SK-N-SH (cell line): ENCODE data around the gene OLFM2. TPM values are rescaled to one million over a fixed set of nuclear protein-coding genes. Genes with fewer than 3 reads are reported as not detected.

ENCODE experiments used
- CTCF ChIA-PET: fragments of 300-600, 350-600 bp; formaldehyde crosslinking; extraction: SDS; loops from one replicate; lab custom pipeline; 2021; lab: Yijun Ruan, JAX
- POLR2A ChIA-PET: fragments of 350-600 bp; sonication (Branson Sonifier 250); formaldehyde crosslinking; extraction: SDS; loops from one replicate; lab custom pipeline; 2020; ENCODE audit warnings: antibody characterized with exemption, inconsistent platforms; lab: Yijun Ruan, JAX
- DNase-seq: peaks from one replicate; pipeline ENCODE4 v3.0.0; 2012
- H2AFZ ChIP-seq: fragments of 200-600 bp; sonication (generic); 2 replicates; pipeline ENCODE4 v1.8.1; 2016; ENCODE audit warnings: antibody characterized with exemption, mild to moderate bottlenecking, low read depth
- H3F3A ChIP-seq: fragments of 200-600 bp; sonication (generic); replicated peaks from 2 replicates; pipeline ENCODE3; 2016; ENCODE audit warnings: antibody characterized with exemption, mild to moderate bottlenecking; ENCODE audit not compliant: insufficient read depth
- H3K27ac ChIP-seq, 2 experiments: fragments of 200-500 bp in 1 of 2; fragments of 200-600 bp in 1 of 2; sonication (Bioruptor generic) in 1 of 2; sonication (generic), shearing (Covaris generic) in 1 of 2; 2 replicates each; pipeline versions ENCODE4 v1.5.1 to v1.6.1; 2014 to 2016; ENCODE audit warnings: low read depth in 2 of 2, inconsistent platforms in 1 of 2, low read length in 1 of 2, mild to moderate bottlenecking in 1 of 2, mixed read lengths in 1 of 2
- H3K27me3 ChIP-seq: fragments of 200-600 bp; sonication (generic), shearing (Covaris generic); 2 replicates; pipeline ENCODE4 v1.6.1; 2016; ENCODE audit warnings: mixed run types; ENCODE audit not compliant: insufficient read depth
- H3K36me3 ChIP-seq, 2 experiments: fragments of 200-500 bp in 1 of 2; fragments of 200-600 bp in 1 of 2; sonication (Bioruptor generic) in 1 of 2; sonication (generic) in 1 of 2; replicated peaks in 1 of 2; 2 replicates each; pipeline versions ENCODE3 to v1.5.1; 2014 to 2016; ENCODE audit warnings: low read length in 1 of 2, mild to moderate bottlenecking in 1 of 2; ENCODE audit not compliant: insufficient read depth in 2 of 2, control insufficient read depth in 1 of 2
- H3K4me1 ChIP-seq, 2 experiments: fragments of 200-500 bp in 1 of 2; fragments of 200-600 bp in 1 of 2; sonication (Bioruptor generic) in 1 of 2; sonication (generic), shearing (Covaris generic) in 1 of 2; 2 replicates each; pipeline versions ENCODE4 v1.5.1 to v1.6.1; 2014 to 2016; ENCODE audit warnings: low read depth in 1 of 2, low read length in 1 of 2, mixed run types in 1 of 2; ENCODE audit not compliant: insufficient read depth in 2 of 2, control insufficient read depth in 1 of 2
- H3K4me2 ChIP-seq: fragments of 200-600 bp; sonication (generic), shearing (Covaris generic); 2 replicates; pipeline ENCODE4 v1.6.1; 2017; ENCODE audit warnings: mixed run types
- H3K4me3 ChIP-seq, 2 experiments: fragments of 200-500 bp in 1 of 2; fragments of 200-600 bp in 1 of 2; sonication (Bioruptor generic) in 1 of 2; sonication (generic), shearing (Covaris generic) in 1 of 2; 2 replicates each; pipeline versions ENCODE4 v1.5.1 to v1.8.1; 2014 to 2016; ENCODE audit warnings: low read depth in 2 of 2, inconsistent platforms in 1 of 2, low read length in 1 of 2, mild to moderate bottlenecking in 1 of 2, mixed read lengths in 1 of 2, moderate library complexity in 1 of 2
- H3K79me2 ChIP-seq: fragments of 200-600 bp; sonication (generic); 2 replicates; pipeline ENCODE4 v1.8.1; 2017; ENCODE audit warnings: mild to moderate bottlenecking; ENCODE audit not compliant: insufficient read depth
- H3K9ac ChIP-seq: fragments of 200-600 bp; sonication (generic); 2 replicates; pipeline ENCODE4 v1.6.1; 2017; ENCODE audit warnings: mixed run types
- H3K9me2 ChIP-seq: fragments of 200-600 bp; sonication (generic); 2 replicates; pipeline ENCODE4 v1.6.1; 2017; ENCODE audit warnings: mixed run types
- H3K9me3 ChIP-seq: fragments of 200-600 bp; sonication (generic); 2 replicates; pipeline ENCODE4 v1.6.1; 2017; ENCODE audit warnings: mixed run types, mild to moderate bottlenecking, moderate library complexity
- H4K20me1 ChIP-seq: fragments of 200-600 bp; sonication (generic); 2 replicates; pipeline ENCODE4 v1.6.1; 2017; ENCODE audit warnings: mild to moderate bottlenecking, mixed run types; ENCODE audit not compliant: insufficient read depth
- CTCF ChIP-seq: fragments of 200-600 bp; sonication (generic); IDR thresholded peaks from 2 replicates; pipeline ENCODE4 v1.6.1; 2017; ENCODE audit warnings: antibody characterized with exemption, mild to moderate bottlenecking, moderate library complexity
- GABPA ChIP-seq: IDR thresholded peaks from 2 replicates; pipeline ENCODE4 v1.4.0; 2012; ENCODE audit warnings: low read depth, mild to moderate bottlenecking
- GATA2 ChIP-seq: sonication (generic); formaldehyde crosslinking; IDR thresholded peaks from 2 replicates; pipeline ENCODE4 v1.5.0; 2020; ENCODE audit warnings: mild to moderate bottlenecking, missing genetic modification reagents
- IRF3 ChIP-seq: fragments of 150-350 bp; IDR thresholded peaks from 2 replicates; pipeline ENCODE4 v1.6.1; 2016; ENCODE audit warnings: mild to moderate bottlenecking, low read depth, low read length
- REST ChIP-seq: IDR thresholded peaks from 2 replicates; pipeline ENCODE4 v1.6.1; 2012; ENCODE audit warnings: mild to moderate bottlenecking, low read depth, low read length, moderate library complexity
- WGBS: methylation state at CpG from one replicate; pipeline ENCODE4 v1.1.6; 2017; ENCODE audit warnings: low lambda C conversion rate; 5-methylcytosine and 5-hydroxymethylcytosine counted together
- polyA plus RNA-seq, 3 experiments: library from polyadenylated mRNA; depleted of rRNA; stranded (reverse); fragments of >200 nt; gene quantifications; 2 replicates each; pipeline ENCODE4 v1.2.3, GENCODE V29; 2012

OLFM2 gene
- polyA plus RNA-seq, 1 of the 3 experiments (the other 2 are of a cell fraction): 10.7 TPM

GRCh38 chr19:9891609-9892373 lies 44.5 kb downstream of the OLFM2 start (continued):
- TF ChIP-seq CTCF: no peak
- TF ChIP-seq IRF3: no peak
- no peak for TF ChIP-seq GABPA
- TF ChIP-seq REST: no peak
- TF ChIP-seq, all 33 proteins: peak for 0

- TF ChIP-seq CTCF (peak; percentile 15; the same call in 1 of the 2 replicates), GATA2 (CRISPR knock-in tag) (no peak)
- TF ChIP-seq, all 33 proteins: peak for 1
- no peaks in the 10 kb centered on the region for H4K20me1 ChIP-seq
- 62% methylated on average over 7 of the region's 8 CpGs for WGBS
- H3K36me3 ChIP-seq: no peaks in the 10 kb centered on the region
- H3K4me2 ChIP-seq: no peak overlapping the region
- H3K9me3 ChIP-seq: no peaks in the 10 kb centered on the region
- no peaks in the 10 kb centered on the region for H3F3A ChIP-seq
- no peaks in the 10 kb centered on the region; a peak in 2 of 4 replicates for H3K4me1 ChIP-seq
- no peaks in the 10 kb centered on the region for H3K79me2 ChIP-seq
- no peak overlapping the region for H3K9ac ChIP-seq
- no peak overlapping the region for H3K4me3 ChIP-seq
- H2AFZ ChIP-seq: no peak overlapping the region
- CTCF ChIA-PET: interaction anchor here (0.6 to 1.8 kb wide), 5 partner anchors 9 to 772 kb away, joined by 3 to 6 read pairs (median 4); no protein-coding TSS in a partner anchor
- POLR2A ChIA-PET: no interaction called here
- H3K27ac ChIP-seq: no peak overlapping the region
- DNase-seq: peak; percentile 32
- no peaks in the 10 kb centered on the region for H3K27me3 ChIP-seq
- H3K9me2 ChIP-seq: no peaks in the 10 kb centered on the region
Observed at GRCh38 chr19:9885077-9885552, 51.2 kb downstream of the OLFM2 start.
